ENCODE data around the gene SIRPG. TPM values are rescaled to one million over a fixed set of nuclear protein-coding genes. Genes with fewer than 3 reads are reported as not detected.

The SIRPG gene
- total and polyA plus RNA-seq, 2 of the 13 experiments (the other 11 are each of a cell fraction or from before 2014, with no cell fraction given) = not detected

DNA sequence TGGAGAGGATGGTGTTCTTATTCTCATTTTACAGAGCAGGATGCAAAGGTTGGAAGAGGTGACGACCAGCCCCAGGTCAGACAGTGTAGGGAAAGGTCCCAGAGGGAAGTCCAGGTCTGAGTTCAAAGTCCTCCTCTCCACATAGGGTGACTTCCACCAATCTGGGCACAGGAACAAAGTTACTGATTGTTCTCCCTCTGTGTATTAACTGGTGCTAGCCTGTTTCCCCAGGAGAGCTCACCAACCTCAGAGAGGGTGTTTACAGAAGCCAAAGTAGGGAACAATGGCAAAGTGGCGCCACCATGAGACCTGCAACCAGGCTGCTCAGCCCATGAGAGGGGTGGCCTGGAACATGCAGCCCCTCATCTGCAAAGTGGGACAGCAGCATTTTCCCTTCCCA, 21.0 kb downstream of the SIRPG start (continued):
- TF ChIP-seq MED8 (CRISPR knock-in tag; IDR thresholded peaks at IDR 0.05; ENCODE audit: insufficient replicate concordance) (no peak), ZNF615 (CRISPR knock-in tag; IDR thresholded peaks at IDR 0.05; ENCODE audit: borderline replicate concordance) (no peak), ZNF10 (CRISPR knock-in tag; IDR thresholded peaks at IDR 0.05; ENCODE audit: borderline replicate concordance, low read depth) (no peak), ZNF263 (CRISPR knock-in tag; IDR thresholded peaks at IDR 0.05) (0 out of 2 replicates have a peak, but pooled peaks have one; percentile 26), ZNF451 (CRISPR knock-in tag; IDR thresholded peaks at IDR 0.05) (no peak), ZNF253 (CRISPR knock-in tag; IDR thresholded peaks at IDR 0.05; ENCODE audit: borderline replicate concordance) (no peak), ZNF12 (CRISPR knock-in tag; IDR thresholded peaks at IDR 0.05) (peak; percentile 97), ZFP62 (CRISPR knock-in tag; IDR thresholded peaks at IDR 0.05) (no peak), ZNF776 (CRISPR knock-in tag; IDR thresholded peaks at IDR 0.05) (no peak), ELF4 (CRISPR knock-in tag; IDR thresholded peaks at IDR 0.05; ENCODE audit: borderline replicate concordance) (no peak), STAT5B (CRISPR knock-in tag; IDR thresholded peaks at IDR 0.05) (no peak), MED13 (CRISPR knock-in tag; IDR thresholded peaks at IDR 0.05) (no peak), ZNF841 (CRISPR knock-in tag; IDR thresholded peaks at IDR 0.05; ENCODE audit: borderline replicate concordance) (no peak), HMGA1 (CRISPR knock-in tag; conservative IDR thresholded peaks at IDR 0.05) (no peak), ZNF577 (CRISPR knock-in tag; IDR thresholded peaks at IDR 0.05; ENCODE audit: borderline replicate concordance, low read depth) (no peak), ZNF790 (CRISPR knock-in tag; IDR thresholded peaks at IDR 0.05; ENCODE audit: borderline replicate concordance) (no peak), KDM1A (CRISPR knock-in tag; IDR thresholded peaks at IDR 0.05) (no peak)
- TF ChIP-seq, protein P1, sequence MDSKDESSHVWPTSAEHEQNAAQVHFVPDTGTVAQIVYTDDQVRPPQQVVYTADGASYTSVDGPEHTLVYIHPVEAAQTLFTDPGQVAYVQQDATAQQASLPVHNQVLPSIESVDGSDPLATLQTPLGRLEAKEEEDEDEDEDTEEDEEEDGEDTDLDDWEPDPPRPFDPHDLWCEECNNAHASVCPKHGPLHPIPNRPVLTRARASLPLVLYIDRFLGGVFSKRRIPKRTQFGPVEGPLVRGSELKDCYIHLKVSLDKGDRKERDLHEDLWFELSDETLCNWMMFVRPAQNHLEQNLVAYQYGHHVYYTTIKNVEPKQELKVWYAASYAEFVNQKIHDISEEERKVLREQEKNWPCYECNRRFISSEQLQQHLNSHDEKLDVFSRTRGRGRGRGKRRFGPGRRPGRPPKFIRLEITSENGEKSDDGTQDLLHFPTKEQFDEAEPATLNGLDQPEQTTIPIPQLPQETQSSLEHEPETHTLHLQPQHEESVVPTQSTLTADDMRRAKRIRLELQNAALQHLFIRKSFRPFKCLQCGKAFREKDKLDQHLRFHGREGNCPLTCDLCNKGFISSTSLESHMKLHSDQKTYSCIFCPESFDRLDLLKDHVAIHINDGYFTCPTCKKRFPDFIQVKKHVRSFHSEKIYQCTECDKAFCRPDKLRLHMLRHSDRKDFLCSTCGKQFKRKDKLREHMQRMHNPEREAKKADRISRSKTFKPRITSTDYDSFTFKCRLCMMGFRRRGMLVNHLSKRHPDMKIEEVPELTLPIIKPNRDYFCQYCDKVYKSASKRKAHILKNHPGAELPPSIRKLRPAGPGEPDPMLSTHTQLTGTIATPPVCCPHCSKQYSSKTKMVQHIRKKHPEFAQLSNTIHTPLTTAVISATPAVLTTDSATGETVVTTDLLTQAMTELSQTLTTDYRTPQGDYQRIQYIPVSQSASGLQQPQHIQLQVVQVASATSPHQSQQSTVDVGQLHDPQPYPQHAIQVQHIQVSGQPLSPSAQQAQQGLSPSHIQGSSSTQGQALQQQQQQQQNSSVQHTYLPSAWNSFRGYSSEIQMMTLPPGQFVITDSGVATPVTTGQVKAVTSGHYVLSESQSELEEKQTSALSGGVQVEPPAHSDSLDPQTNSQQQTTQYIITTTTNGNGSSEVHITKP (CRISPR knock-in tag; IDR thresholded peaks at IDR 0.05; ENCODE audit: low read depth) = no peak
- TF ChIP-seq, protein P2, sequence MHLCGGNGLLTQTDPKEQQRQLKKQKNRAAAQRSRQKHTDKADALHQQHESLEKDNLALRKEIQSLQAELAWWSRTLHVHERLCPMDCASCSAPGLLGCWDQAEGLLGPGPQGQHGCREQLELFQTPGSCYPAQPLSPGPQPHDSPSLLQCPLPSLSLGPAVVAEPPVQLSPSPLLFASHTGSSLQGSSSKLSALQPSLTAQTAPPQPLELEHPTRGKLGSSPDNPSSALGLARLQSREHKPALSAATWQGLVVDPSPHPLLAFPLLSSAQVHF (CRISPR knock-in tag; IDR thresholded peaks at IDR 0.05) = no peak
- TF ChIP-seq, protein P3, sequence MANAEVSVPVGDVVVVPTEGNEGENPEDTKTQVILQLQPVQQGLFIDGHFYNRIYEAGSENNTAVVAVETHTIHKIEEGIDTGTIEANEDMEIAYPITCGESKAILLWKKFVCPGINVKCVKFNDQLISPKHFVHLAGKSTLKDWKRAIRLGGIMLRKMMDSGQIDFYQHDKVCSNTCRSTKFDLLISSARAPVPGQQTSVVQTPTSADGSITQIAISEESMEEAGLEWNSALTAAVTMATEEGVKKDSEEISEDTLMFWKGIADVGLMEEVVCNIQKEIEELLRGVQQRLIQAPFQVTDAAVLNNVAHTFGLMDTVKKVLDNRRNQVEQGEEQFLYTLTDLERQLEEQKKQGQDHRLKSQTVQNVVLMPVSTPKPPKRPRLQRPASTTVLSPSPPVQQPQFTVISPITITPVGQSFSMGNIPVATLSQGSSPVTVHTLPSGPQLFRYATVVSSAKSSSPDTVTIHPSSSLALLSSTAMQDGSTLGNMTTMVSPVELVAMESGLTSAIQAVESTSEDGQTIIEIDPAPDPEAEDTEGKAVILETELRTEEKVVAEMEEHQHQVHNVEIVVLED (CRISPR knock-in tag; IDR thresholded peaks at IDR 0.05; ENCODE audit: borderline replicate concordance) = no peak
- TF ChIP-seq, protein P4, sequence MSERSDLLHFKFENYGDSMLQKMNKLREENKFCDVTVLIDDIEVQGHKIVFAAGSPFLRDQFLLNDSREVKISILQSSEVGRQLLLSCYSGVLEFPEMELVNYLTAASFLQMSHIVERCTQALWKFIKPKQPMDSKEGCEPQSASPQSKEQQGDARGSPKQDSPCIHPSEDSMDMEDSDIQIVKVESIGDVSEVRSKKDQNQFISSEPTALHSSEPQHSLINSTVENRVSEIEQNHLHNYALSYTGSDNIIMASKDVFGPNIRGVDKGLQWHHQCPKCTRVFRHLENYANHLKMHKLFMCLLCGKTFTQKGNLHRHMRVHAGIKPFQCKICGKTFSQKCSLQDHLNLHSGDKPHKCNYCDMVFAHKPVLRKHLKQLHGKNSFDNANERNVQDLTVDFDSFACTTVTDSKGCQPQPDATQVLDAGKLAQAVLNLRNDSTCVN (CRISPR knock-in tag; IDR thresholded peaks at IDR 0.05; ENCODE audit: borderline replicate concordance) = peak; percentile 63; the same call in 1 of the 2 replicates
- TF ChIP-seq, protein P5, sequence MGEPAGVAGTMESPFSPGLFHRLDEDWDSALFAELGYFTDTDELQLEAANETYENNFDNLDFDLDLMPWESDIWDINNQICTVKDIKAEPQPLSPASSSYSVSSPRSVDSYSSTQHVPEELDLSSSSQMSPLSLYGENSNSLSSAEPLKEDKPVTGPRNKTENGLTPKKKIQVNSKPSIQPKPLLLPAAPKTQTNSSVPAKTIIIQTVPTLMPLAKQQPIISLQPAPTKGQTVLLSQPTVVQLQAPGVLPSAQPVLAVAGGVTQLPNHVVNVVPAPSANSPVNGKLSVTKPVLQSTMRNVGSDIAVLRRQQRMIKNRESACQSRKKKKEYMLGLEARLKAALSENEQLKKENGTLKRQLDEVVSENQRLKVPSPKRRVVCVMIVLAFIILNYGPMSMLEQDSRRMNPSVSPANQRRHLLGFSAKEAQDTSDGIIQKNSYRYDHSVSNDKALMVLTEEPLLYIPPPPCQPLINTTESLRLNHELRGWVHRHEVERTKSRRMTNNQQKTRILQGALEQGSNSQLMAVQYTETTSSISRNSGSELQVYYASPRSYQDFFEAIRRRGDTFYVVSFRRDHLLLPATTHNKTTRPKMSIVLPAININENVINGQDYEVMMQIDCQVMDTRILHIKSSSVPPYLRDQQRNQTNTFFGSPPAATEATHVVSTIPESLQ (CRISPR knock-in tag; conservative IDR thresholded peaks at IDR 0.05) = no peak
